Measurements from ENCODE around the gene CENPU.

CENPU gene

DNA sequence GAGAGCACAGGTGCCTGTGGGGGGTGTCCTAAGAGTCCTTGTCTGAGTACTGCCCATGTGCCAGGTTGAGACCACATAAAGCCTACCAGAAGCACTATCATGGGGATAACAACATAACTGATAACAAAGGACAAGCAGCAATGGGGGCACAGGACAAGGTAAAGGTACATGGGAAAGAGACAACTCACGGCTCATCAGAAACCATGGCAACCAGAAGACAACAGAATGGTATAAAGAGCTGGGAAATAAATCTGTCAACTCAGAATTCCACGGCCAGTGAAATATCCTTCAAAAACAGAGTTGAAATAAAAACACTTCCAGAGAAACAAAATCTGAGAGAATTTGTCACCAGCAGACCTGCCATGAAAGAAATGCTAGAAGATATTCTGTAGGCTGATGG is 20.0 kb downstream of the CENPU start:
- no peak for DNase-seq (ENCODE audit: low read depth in 2 of 2)

DNA sequence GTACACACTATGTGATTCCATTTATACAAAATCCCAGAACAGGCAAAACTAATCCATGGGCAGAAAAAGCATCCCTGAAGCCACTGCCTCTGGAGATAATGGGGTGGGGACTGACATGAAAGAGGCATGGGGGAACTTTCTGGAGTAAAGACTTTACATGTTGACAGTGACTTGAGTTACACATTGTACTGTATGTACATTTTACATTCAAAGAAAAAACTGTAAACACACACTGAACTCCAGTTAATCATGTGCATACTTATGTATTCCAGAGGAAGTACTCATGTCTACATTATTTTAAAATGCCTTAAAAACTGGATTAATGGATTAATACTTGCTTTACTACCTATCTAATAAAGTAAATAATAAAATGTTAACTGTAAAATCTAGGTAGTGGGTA is 21.6 kb downstream of the CENPU start:
- DNase-seq (ENCODE audit: low read depth in 2 of 2) = no peak

DNA sequence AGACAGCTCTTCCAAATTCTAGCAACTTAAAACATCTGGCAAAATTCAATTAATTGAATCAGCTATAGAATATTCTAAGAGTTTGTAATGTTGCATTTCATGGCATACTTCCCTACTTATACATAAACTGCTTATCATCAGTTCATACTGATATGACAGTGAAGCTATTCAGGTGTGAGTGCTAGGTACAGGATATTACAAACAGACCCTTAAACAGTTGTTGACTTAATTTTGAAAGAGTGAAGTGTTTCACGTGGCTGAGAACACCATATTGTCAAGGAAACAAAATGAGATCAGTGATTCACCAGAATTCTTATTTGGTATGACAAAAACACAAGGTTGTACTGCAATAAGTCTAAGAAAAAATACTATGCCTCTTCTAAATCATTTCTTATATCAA is 27.4 kb downstream of the CENPU start:
- no peak for DNase-seq (ENCODE audit: low read depth in 2 of 2)

DNA sequence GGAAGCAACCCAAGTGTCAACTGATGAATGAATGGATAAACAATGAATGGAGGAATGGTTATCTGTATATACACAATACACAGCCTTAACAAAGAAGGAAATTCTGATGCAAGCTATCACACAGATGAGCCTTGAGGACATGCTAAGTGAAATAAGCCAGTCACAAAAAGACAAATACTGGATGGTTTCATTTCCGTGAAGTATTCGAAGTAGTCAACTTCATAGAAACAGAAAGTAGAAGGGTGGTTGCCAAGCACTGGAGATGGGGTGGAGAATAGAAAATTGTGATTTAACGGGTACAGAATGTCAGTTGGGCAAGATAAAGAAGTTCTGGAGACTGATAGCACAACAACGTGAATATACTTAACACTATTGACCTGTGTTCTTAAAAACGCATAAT is 28.2 kb downstream of the CENPU start:
- no peak for DNase-seq (ENCODE audit: low read depth in 2 of 2)

DNA sequence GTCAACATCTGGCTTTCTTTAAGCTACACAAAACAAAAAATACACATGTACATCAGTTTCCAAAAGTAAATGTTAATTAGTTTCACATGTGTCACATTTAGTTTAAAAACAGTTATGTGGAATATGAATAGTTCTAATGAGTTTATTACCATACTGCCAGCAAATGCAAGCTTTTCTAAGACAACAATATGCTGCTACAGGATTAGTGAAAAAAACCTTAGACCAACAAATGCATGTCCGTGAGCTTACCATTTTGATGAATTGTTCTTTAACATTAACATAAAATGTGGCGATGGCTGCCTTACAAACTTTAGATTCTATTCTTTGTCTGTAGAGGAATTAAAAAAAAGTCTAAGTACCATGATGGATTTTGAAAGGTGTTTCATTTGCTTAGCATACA is 31.8 kb downstream of the CENPU start:
- DNase-seq (ENCODE audit: low read depth in 2 of 2) = no peak

DNA sequence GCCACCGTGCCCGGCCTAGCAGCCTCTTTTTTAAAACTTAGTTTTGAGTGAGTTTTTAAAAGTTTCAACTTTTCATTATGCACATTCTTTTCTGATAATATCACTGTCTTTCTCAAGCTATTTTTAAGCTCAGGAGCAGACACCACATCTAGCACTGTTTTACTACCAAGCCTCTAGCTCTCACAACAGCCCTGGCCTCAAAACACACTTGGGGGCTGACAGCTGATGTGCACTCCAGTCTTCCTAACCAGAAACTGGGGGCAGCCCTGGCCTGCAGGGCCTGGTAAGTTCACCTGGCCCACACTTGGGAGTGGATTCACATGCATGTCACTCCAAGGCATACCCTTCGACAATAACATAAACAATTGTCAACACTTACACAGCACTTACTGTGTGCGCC is 34.0 kb downstream of the CENPU start:
- no peak for DNase-seq (ENCODE audit: low read depth in 2 of 2)

DNA sequence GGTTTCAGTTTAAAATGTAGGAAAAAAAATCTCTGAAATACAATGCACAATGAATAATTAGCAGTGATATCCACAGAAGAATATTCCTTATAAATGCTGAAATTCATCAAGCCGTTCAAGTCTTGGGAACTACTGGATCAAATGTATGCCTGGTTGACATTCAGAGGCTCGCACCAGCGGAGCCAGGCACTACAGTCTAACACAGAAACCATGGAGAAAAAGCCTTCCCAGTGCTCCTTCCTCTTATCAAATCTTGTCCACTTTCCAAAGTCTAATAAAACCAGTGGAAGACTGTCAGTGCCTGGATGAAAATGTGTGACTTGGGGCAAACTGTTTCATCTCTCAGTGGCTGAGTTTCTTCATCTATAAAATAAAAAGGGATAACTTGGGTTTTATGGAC is 35.9 kb downstream of the CENPU start:
- no peak for DNase-seq (ENCODE audit: low read depth in 2 of 2)

DNA sequence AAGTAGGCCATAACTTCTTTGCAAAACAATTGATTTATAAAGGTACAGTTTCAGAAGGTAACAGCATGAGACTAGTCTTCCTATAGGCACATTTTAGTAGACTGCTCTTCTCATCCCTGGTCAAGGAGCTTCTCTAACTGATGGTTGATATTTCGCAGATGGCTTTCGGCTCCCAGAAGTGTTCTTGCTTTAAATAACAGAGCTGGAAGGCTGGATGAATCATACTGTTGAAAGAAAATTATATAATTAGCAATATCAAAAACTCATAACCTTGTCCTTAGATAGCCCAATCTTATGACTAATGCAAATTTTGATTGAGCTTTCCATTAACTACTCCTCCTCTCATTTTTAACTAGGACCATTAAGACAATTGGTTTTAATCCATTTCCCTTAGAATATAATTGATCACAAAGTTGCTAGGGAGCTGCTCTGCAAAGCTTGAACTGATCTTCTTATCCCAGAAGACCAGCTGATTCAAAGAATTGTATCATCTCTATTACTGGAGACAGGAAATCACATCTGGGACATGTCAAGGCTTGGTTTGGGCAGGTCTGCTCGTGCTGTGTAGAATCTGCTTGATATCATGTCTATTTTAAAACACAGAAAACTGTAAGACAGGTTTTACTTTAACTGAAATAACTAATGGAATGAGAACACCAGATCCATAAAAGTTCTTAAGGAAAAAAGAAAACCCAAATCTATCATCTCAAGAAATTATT is 38.6 kb downstream of the CENPU start:
- DNase-seq (ENCODE audit: low read depth in 2 of 2) = no peak

DNA sequence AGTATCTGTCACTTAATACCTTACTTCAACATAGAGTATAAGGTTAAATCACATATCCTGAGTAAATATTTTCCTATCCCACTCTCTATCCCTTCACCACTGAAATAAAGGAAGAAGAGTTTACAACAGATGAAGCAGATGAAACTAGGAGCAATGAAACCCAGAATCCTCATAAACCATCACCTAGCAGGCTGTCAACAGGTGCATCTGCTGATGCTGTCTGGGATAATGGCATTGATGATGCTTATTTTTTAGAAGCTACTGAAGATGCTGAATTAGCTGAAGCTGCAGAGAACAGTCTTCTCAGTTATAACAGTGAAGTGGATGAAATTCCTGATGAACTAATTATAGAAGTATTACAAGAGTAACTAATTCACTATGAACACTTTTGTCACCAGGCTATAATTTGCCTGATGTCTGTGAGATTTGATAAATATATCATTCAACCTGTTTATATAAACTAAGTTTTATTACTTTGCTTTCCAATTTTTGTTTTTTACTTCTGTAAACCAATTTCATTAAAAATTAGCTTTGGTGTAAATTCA is 39.4 kb downstream of the CENPU start:
- DNase-seq (ENCODE audit: low read depth in 2 of 2) = no peak

DNA sequence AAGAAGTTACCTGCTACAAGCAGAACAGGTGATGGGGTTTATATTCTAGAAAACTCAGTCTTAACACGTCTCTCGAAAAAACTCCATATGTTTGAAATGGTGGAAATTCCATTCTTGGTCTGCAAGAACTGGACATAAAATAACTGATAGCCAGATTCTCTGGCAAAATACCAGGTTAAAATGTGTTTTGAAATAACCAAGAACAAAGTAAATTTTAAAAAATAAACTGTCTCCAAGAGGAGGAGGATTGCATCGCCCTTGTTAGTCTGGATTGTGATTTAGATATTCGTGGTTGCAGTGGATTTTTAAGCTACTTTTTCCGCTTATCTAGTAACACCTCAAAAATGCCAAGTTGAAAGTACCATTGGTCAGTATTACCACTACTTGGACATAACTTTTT is 40.8 kb downstream of the CENPU start:
- DNase-seq (ENCODE audit: low read depth in 2 of 2) = no peak

DNA sequence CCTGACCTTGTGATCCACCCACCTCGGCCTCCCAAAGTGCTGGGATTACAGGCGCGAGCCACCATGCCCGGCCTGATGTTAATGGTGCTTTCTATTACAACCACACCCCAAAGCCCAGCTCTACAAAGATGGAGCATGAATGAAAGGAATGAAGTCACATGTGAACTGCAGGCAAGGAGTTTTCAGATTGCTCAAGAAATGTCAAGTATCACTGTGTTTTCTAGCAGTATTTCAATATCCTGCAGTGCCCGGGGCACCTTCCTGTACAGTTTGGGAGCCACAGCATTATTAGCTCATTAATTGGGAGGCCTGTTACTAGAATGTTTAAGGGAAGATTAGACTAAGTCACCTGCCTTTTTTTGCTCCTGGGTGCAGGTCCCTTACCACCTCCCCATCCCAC is 44.2 kb downstream of the CENPU start:
- DNase-seq (ENCODE audit: low read depth in 2 of 2) = no peak

DNA sequence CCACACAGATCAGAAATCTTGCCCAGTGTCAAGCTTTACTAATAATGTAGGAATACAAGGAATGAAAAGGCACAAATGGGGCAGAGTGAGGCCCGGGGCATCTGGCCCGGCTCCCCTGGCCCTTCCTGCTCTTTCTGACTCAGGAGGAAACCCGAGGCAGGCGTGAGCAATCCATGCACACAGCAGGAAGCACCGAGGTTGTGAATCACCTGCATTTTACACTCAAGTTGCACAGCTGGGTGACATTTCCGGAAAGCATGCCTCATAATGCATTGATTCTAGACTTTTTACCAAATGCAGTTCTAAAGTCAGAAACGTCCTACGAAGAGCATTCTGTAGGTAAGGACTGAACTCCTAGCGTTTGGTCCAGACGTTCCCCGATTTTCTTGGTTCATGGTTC is 45.4 kb downstream of the CENPU start:
- no peak for DNase-seq (ENCODE audit: low read depth in 2 of 2)

DNA sequence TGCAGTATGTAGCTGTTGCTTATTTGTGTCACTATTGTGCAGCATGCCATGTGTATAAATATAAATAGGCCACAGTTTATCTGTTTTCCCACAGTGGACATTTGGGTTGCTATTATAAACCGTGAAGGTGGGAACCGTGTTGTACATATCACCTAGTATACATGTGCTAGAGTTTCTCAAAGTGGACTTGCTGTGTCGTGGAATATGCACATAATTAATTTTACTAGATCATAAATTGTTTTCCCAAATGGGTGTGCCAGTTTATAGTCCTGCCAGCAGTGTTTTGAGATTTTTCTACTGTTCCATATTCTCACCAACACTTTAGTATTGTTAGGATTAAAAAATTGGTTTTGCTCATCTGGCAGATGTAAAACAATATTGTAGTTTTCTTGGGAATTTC is 45.9 kb downstream of the CENPU start:
- DNase-seq (ENCODE audit: low read depth in 2 of 2) = no peak

DNA sequence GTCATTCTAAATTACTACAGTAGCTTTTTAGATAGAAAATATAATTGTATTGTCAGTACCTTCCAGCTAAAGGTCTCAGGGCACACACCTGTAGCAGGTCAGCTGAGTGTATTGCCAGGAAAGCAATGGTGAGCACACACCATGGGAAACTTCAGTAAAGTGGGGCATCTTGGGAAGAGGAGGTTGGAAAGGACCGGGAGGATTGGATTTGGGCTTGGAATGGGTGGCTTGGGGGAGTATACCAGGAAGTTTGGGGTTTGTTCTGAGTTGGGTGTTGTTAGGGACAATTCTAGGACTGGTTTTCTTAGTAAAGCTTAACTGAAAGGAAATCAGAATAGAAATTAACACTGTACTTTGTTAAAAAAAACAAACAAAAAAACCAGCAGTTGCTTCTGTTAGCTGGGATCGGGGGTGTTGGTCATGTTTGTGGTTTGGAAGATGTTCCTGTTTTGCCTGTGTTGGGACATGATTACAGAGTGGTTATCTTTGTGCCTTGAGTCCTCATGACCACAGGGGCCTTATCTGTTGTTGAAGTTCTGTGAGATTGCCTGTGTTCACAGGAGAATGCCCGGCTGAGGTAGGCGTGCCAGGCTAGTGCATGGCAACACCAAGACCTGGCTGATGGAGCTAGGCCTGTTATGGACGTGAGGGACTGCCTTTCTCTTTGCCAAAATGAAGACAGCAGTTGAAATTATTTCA is 49.3 kb downstream of the CENPU start:
- DNase-seq (ENCODE audit: low read depth in 2 of 2) = no peak

DNA sequence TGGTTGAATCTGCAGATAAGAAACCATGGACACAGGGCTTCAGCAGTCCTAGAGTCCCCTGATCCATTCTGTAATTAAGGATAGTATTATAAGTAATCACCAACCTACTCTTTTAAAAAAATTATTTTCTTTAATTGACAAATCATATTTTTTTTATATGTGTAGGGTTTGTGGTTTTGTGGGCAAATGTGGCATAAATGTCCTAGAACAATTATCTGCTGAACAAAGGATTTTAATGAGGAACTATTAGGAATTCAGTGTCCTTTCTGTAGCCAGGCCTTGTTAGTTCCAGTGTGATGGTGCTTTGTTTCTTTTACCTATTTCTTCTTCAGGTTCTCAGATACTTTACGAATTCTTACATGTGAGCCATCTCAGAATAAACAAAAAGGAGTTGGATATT is 52.0 kb downstream of the CENPU start:
- no peak for DNase-seq (ENCODE audit: low read depth in 2 of 2)

DNA sequence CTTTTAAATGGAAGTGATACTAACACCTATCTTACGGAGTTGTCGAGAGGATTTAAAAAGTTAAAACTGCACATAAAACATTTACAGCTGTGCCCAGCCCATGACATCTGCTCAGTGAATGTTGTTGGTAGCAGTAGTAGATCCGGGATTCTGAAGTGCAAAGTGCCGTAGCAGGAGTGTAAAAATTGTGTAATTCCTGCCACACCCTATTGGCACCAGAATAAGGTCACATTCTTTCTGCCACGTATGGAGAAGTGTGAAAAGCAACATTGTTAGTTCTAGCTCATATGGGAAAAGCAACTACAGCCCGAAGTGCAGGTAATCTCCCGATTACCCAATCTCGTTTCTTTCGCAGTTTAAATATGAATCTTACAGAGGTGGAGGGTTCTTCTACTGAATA is 53.2 kb downstream of the CENPU start:
- DNase-seq (ENCODE audit: low read depth in 2 of 2) = no peak

DNA sequence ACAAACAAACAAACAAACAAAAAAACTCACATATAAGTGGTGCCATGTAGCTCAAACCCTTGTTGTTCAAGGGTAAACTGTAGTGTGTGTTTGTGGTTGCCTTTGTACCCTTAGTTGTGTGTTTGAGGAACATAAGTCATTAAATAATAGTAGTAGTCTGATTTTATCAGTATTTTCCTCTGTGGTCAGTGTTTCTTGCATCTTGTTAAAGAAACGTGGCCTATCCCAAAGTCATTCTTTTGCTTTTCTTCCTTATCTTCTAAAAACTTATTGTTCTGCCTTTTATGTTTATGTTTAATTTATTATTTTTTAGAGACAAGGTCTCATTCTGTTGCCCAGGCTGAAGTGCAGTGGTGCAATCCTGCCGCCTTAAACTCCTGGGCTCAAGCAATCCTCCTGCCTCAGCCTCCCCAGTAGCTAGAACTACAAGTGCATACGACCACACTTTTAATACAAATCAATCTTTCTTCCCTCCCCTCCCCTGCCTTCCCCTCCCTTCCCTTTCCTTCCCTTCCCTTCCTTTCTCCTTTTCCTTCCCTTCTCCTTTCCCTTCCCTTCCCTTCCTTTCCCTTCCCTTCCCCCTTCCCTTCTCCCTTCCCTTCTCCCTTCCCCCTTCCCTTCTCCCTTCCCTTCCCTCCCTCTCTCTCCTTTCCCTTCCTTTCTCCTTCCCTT is 57.9 kb downstream of the CENPU start:
- DNase-seq (ENCODE audit: low read depth in 2 of 2) = no peak

DNA sequence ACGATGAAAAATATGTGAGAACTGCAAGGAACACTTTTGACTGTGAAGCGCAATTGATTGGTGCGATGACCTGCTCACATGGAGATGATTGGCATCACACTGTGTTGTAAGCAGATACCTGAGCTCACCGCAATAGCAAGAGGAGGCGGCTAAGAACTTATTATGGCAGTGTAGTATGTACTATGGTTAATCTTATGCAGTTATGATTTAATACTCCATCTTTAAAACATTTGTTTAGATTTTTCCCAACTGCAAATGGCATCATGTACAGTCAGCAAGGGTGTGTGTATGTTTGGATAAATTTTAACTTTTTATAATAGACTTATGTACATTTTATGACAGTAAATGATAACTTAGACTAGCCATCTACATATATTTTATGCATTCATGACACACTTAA is 58.9 kb downstream of the CENPU start:
- DNase-seq (ENCODE audit: low read depth in 2 of 2) = no peak

DNA sequence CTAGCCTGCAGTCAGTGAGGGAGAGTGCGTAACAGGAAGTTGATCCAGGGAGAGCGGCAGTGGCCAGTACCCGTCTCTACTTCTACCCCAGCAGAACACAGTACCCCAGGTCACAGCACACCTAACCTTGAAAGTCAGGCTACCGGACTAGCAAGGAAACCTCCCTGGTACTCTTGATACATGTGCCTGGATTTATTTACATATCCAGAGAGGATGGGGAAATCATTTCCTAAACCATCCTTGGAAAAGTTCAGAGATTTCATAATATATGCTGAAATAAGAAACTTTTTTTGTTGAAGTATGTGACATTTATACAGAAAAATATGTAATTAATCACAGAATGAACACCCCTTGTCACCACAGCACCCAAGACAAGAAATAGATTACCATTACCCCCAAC is 59.9 kb downstream of the CENPU start:
- no peak for DNase-seq (ENCODE audit: low read depth in 2 of 2)

DNA sequence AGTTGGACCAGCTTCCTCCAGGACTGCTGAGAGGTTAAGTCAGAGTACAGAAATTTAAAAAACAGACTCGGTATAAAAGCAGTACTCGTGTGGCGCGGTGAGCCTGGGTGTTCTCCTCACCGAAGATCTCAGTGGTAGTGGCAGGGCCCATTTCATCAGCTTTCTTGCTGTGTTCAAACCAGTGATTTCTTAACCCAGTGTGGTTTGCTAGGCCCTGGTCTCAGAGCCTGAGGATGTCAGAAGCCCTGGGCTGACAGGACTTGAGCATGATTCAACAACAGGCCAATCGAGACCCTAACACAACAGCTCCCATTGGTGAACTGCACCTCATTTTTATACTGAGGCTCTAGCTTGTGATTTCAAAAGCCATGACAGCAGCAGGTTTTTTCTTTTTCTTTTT is 61.2 kb downstream of the CENPU start:
- no peak for DNase-seq (ENCODE audit: low read depth in 2 of 2)

DNA sequence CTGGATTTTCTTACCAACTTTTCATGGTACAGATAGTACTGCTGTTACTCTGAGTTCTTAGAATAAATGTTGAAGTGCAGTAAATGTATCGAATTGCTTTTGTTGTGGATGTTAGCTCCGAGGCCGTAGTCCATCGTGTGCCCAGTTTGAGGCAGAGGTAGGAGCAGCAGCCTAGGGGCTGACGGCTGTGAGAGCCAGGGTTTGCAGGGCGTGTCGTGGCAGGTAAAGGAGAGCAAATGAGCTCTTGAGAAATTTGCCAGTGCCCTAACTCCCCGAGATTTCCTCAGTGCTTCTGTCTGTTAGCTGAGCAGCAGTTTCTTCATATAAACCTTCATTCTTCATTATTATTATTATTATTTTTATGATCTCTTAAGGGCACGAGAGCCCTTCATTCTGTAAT is 62.8 kb downstream of the CENPU start:
- no peak for DNase-seq (ENCODE audit: low read depth in 2 of 2)

DNA sequence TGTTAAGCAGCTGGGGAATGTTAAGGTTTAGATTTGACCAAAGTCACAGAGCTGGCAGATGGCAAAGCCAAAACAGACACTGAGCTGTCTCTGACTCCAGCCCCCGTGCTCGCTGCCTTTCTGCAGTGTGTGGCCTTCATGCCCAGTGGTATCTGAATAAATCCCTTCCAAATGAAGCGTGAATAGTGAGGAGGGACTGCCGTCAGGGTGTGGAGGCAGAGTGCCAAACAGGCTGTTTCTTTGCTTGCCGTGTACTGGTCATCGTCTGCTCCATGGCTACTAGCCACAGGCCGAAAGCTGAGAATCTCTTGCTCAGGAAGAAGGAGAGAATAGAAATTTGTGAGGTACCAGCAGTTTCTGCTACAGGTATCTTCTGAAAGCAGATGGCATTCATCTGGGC is 64.6 kb downstream of the CENPU start:
- no peak for DNase-seq (ENCODE audit: low read depth in 2 of 2)

DNA sequence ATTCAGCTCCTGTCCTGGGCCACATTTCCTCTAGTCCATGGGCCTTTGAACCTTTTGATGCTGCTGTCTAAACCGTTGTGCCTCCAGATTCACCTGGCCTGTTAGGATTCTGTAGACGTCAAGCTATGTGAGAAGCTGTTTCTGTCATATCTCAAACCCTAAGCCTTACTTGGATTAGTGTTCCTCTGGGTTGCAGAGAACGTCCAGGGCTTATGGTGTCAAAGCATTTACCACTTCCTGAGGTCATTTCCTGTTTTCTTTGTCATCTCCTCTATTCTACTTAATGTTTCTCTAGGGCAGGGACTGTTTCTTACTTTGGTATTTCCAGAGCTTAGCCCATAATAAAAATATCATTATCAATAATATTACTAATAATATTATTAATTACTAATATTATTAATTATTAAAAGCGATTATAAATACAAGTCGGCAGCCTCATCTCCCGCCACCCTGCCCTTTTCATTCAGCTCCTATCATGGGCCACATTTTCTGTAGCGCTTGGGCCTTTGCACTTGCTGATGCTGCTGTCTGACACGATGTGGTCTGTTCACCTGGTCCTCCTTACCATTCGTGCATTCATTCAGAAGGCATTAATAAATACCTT is 65.3 kb downstream of the CENPU start:
- no peak for DNase-seq (ENCODE audit: low read depth in 2 of 2)

Measured in stimulated activated CD8-positive, alpha-beta memory T cell treated with anti-CD3 and anti-CD28 coated beads, Interleukin-15, amount 100 ng/mL, for 4 hours (primary cell).